CD4-positive, CD25-positive, alpha-beta regulatory T cell (primary cell): Measurements from ENCODE around the gene ATG5. TPM values are rescaled to one million over a fixed set of nuclear protein-coding genes. Genes with fewer than 3 reads are reported as not detected.

Experiments used
- ATAC-seq, 2 donors: fragments of 150-1000 bp; cut with Tn5 transposase; one replicate each; pipeline ENCODE4 v1.10.0; 2021; ENCODE audit warnings: low read depth in 2 of 2, moderate number of reproducible peaks in 2 of 2, moderate library complexity in 1 of 2
- DNase-seq, 3 donors: peaks; one replicate each; pipeline versions ENCODE4 v3.0.0 to v3.0.0-alpha.2; 2012 to 2022; ENCODE audit warnings: mixed read lengths in 1 of 3
- H3K27ac ChIP-seq: one replicate; pipeline ENCODE4 v1.7.0; 2013; ENCODE audit warnings: mild to moderate bottlenecking, low read length; ENCODE audit not compliant: insufficient read depth, poor library complexity, severe bottlenecking
- H3K27me3 ChIP-seq: one replicate; pipeline ENCODE4 v1.7.0; 2013; ENCODE audit warnings: low read length; ENCODE audit not compliant: control insufficient read depth, insufficient read depth
- H3K36me3 ChIP-seq: one replicate; pipeline ENCODE4 v1.7.0; 2013; ENCODE audit warnings: mild to moderate bottlenecking, low read length, moderate library complexity; ENCODE audit not compliant: control insufficient read depth, insufficient read depth
- H3K4me1 ChIP-seq: 2 replicates; pipeline ENCODE4 v1.7.0; 2013; ENCODE audit warnings: mild to moderate bottlenecking, low read length; ENCODE audit not compliant: insufficient read depth, control insufficient read depth, poor library complexity, severe bottlenecking
- H3K4me3 ChIP-seq: one replicate; pipeline ENCODE4 v1.7.0; 2013; ENCODE audit warnings: low read depth, mild to moderate bottlenecking, low read length, moderate library complexity
- H3K9me3 ChIP-seq, 2 experiments: 1 replicate in 1 of 2; 2 replicates in 1 of 2; pipeline ENCODE4 v1.7.0; 2013; ENCODE audit warnings: low read length in 2 of 2, mild to moderate bottlenecking in 1 of 2, moderate library complexity in 1 of 2; ENCODE audit not compliant: control insufficient read depth in 2 of 2
- H3K27ac Mint-ChIP-seq, 3 donors: one replicate each; pipeline ENCODE4 v1.8.0; 2020 to 2022; ENCODE audit warnings: mild to moderate bottlenecking in 3 of 3, mixed read lengths in 3 of 3, moderate library complexity in 2 of 3
- H3K27me3 Mint-ChIP-seq: one replicate; pipeline ENCODE4 v1.8.0; 2022; ENCODE audit warnings: mild to moderate bottlenecking, mixed read lengths
- H3K36me3 Mint-ChIP-seq: one replicate; pipeline ENCODE4 v1.8.0; 2020; ENCODE audit warnings: mixed read lengths
- H3K4me1 Mint-ChIP-seq, 4 donors: one replicate each; pipeline ENCODE4 v1.8.0; 2020 to 2022; ENCODE audit warnings: mixed read lengths in 4 of 4, mild to moderate bottlenecking in 1 of 4
- H3K4me3 Mint-ChIP-seq, 4 donors: one replicate each; pipeline ENCODE4 v1.8.0; 2020 to 2022; ENCODE audit warnings: mild to moderate bottlenecking in 4 of 4, mixed read lengths in 4 of 4, moderate library complexity in 3 of 4
- H3K9me3 Mint-ChIP-seq, 7 donors: one replicate each; pipeline ENCODE4 v1.8.0; 2020 to 2022; ENCODE audit warnings: mixed read lengths in 7 of 7, mild to moderate bottlenecking in 3 of 7, moderate library complexity in 2 of 7
- polyA plus RNA-seq, 4 donors: library from polyadenylated mRNA; unstranded; fragments of 300-500 nt; fragmentation: Illumina TruSeq; gene quantifications; one replicate each; pipeline ENCODE4 v1.2.3, GENCODE V29; 2021
- total RNA-seq: library from RNA; stranded (reverse); gene quantifications from one replicate; pipeline ENCODE4 v1.2.3, GENCODE V29; 2022

Gene ATG5
- total and polyA plus RNA-seq, 5 donors from 2014 or later: 35.1 to 49.6 (median 45.9) TPM

- H3K4me1 ChIP-seq: no peaks in the 10 kb centered on the region
- Mint-ChIP-seq H3K4me1 (peaks cover 26 to 56% (median 51%) of the 10 kb centered on the region in 4 donors), H3K9me3 (peaks cover 0 to 5% (median 0%) of the 10 kb centered on the region in 7 donors), H3K4me3 (no peak overlapping the region), H3K27me3 (no peaks in the 10 kb centered on the region), H3K27ac (no peak overlapping the region), H3K36me3 (peaks cover 30% of the 10 kb centered on the region)
- no peaks in the 10 kb centered on the region for H3K9me3 ChIP-seq
- no peak for DNase-seq
- H3K27me3 ChIP-seq: no peaks in the 10 kb centered on the region
- peaks cover 11% of the 10 kb centered on the region for H3K36me3 ChIP-seq
- no peak for ATAC-seq
- H3K4me3 ChIP-seq: no peak overlapping the region
- no peak overlapping the region for H3K27ac ChIP-seq
These were observed 42.1 kb downstream of the ATG5 start for GRCh38 chr6:106283481-106283880.

- DNase-seq (no peak), ATAC-seq (no peak)
- H3K4me1 Mint-ChIP-seq: peaks cover 26 to 53% (median 46%) of the 10 kb centered on the region in 4 donors
- Histone ChIP-seq H3K36me3 (peaks cover 18% of the 10 kb centered on the region), H3K9me3 (no peaks in the 10 kb centered on the region), H3K27ac (no peak overlapping the region), H3K27me3 (no peaks in the 10 kb centered on the region), H3K4me1 (no peaks in the 10 kb centered on the region), H3K4me3 (no peak overlapping the region)
- peaks cover 0 to 5% (median 0%) of the 10 kb centered on the region in 7 donors for H3K9me3 Mint-ChIP-seq
- H3K27ac Mint-ChIP-seq: no peak overlapping the region
- H3K4me3 Mint-ChIP-seq: no peak overlapping the region
- no peaks in the 10 kb centered on the region for H3K27me3 Mint-ChIP-seq
- peaks cover 25% of the 10 kb centered on the region for H3K36me3 Mint-ChIP-seq
These were observed 43.9 kb downstream of the ATG5 start for GRCh38 chr6:106281661-106282060.

DNA sequence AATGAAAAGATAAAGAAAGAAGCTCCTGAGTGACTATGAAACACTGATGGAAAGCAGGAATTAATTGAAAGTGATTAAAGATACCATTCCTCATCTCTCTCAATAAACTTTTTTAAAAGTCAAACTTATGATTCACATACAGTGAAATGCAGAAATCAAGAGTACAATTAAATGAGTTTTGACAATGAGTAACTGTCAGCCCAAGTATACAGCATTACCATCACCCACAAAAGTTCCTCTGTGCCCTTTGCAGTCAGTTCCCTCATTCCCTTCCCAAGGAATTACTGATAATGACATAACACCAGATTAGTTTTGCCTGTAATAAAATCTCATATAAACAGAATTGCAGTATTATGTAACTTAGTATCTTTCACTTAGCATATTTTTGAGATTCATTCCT is 44.5 kb downstream of the ATG5 start:
- Histone ChIP-seq H3K36me3 (peaks cover 18% of the 10 kb centered on the region), H3K27me3 (no peaks in the 10 kb centered on the region), H3K9me3 (no peaks in the 10 kb centered on the region), H3K4me3 (no peak overlapping the region), H3K27ac (no peak overlapping the region), H3K4me1 (no peaks in the 10 kb centered on the region)
- no peak for ATAC-seq
- Mint-ChIP-seq H3K27ac (peak overlapping the region in 1 of 3 donors; percentile 14), H3K4me1 (peaks cover 27 to 56% (median 46%) of the 10 kb centered on the region in 4 donors), H3K27me3 (no peaks in the 10 kb centered on the region), H3K36me3 (peaks cover 25% of the 10 kb centered on the region), H3K4me3 (no peak overlapping the region), H3K9me3 (peaks cover 0 to 3% (median 0%) of the 10 kb centered on the region in 7 donors)
- DNase-seq: no peak

DNA sequence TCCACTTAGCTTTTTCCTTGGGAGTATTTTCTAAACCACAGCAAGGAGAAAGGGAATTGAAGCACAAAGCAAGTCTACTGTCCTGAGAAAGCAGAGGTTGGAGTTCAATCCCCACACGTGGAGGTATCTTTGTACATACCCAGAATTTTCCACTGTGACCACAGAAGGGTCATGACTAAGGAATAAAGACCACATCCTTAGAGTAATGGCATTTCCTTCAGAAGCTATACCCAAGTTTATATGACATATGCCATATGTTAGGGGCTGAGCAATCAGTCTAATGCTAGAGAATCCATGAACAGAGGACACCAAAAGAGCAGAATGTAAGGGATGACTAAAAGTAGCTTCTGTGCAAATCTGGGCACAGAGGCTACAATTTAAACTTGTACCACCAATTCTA is 46.4 kb downstream of the ATG5 start:
- peaks cover 16% of the 10 kb centered on the region for H3K36me3 Mint-ChIP-seq
- H3K9me3 Mint-ChIP-seq: no peaks in the 10 kb centered on the region
- H3K4me1 ChIP-seq: no peaks in the 10 kb centered on the region
- H3K36me3 ChIP-seq: peaks cover 18% of the 10 kb centered on the region
- H3K27me3 ChIP-seq: no peaks in the 10 kb centered on the region
- no peaks in the 10 kb centered on the region for H3K9me3 ChIP-seq
- H3K4me1 Mint-ChIP-seq: peaks cover 27 to 61% (median 46%) of the 10 kb centered on the region in 4 donors
- H3K4me3 ChIP-seq: no peak overlapping the region
- ATAC-seq (no peak), DNase-seq (no peak)
- H3K27ac Mint-ChIP-seq: peak overlapping the region in 2 of 3 donors; percentile 1 to 16
- no peak overlapping the region for H3K4me3 Mint-ChIP-seq
- H3K27ac ChIP-seq: no peak overlapping the region
- H3K27me3 Mint-ChIP-seq: no peaks in the 10 kb centered on the region

DNA sequence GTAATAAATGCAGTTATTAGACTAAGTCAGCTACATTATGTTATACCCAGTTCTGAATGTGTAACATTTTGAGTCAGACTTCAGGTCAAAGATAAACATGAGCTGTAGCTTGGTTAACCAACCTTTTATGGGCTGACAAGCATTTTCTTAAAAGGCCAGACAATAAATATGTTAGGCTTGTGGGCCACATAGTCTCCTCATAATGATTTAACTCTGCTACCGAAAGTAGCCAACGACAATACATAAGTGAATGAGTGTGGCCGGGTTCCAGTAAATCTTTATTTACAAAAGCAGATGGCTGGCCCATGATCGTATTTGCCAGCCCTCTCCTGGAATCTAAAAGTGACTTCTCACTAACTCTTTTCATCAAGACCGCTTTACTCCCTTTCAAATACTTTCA is 49.9 kb downstream of the ATG5 start:
- no peak for DNase-seq
- no peak overlapping the region for H3K4me3 ChIP-seq
- Mint-ChIP-seq H3K4me1 (peaks cover 11 to 40% (median 27%) of the 10 kb centered on the region in 4 donors), H3K9me3 (no peaks in the 10 kb centered on the region), H3K36me3 (peaks cover 16% of the 10 kb centered on the region), H3K27me3 (no peaks in the 10 kb centered on the region), H3K27ac (no peak overlapping the region), H3K4me3 (no peak overlapping the region)
- H3K4me1 ChIP-seq: peaks cover 21% of the 10 kb centered on the region
- no peak overlapping the region for H3K27ac ChIP-seq
- ATAC-seq: no peak
- H3K27me3 ChIP-seq: no peaks in the 10 kb centered on the region
- H3K36me3 ChIP-seq: peaks cover 14% of the 10 kb centered on the region
- no peaks in the 10 kb centered on the region for H3K9me3 ChIP-seq

- H3K36me3 ChIP-seq: peaks cover 4% of the 10 kb centered on the region
- no peaks in the 10 kb centered on the region for H3K27me3 Mint-ChIP-seq
- H3K27ac Mint-ChIP-seq: no peak overlapping the region
- H3K27ac ChIP-seq: peak overlapping the region; percentile 30
- peak overlapping the region; percentile 58 for H3K4me3 ChIP-seq
- no peaks in the 10 kb centered on the region for H3K27me3 ChIP-seq
- peaks cover 0 to 3% (median 0%) of the 10 kb centered on the region in 7 donors for H3K9me3 Mint-ChIP-seq
- H3K4me1 Mint-ChIP-seq: peaks cover 14 to 28% (median 21%) of the 10 kb centered on the region in 4 donors
- peaks cover 11% of the 10 kb centered on the region for H3K36me3 Mint-ChIP-seq
- DNase-seq (peak in 1 of 3 donors; percentile 70), ATAC-seq (peak; percentile 39 to 62)
- peak overlapping the region in 1 of 4 donors; percentile 56 for H3K4me3 Mint-ChIP-seq
- H3K4me1 ChIP-seq: peaks cover 21% of the 10 kb centered on the region
- H3K9me3 ChIP-seq: peaks cover 0 to 2% of the 10 kb centered on the region in 2 experiments
These were observed 52.5 kb downstream of the ATG5 start for GRCh38 chr6:106273087-106273486.

DNA sequence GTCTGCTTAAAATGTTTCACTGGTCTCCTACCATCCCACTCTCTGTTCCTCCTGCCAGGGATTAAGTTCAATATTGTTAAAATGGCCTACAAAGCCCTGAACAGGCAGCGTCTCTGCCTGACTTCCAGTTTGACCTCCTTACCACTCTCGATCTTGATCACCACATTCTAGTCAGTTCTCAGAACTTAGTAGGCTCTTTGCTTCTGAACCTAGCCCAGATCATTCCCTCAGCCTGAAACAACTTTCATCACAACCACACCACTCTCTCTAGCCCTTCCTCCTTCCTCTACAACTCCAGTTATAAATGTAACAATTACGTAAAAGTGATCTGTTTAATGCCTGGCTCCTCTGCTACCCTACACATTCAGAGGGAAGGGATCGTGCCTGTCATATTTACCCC is 53.3 kb downstream of the ATG5 start:
- DNase-seq (no peak), ATAC-seq (no peak)
- Histone ChIP-seq H3K4me1 (peaks cover 21% of the 10 kb centered on the region), H3K27ac (peak overlapping the region; percentile 30), H3K9me3 (peaks cover 0 to 5% of the 10 kb centered on the region in 2 experiments), H3K27me3 (no peaks in the 10 kb centered on the region), H3K36me3 (peaks cover 2% of the 10 kb centered on the region), H3K4me3 (peak overlapping the region; percentile 58)
- Mint-ChIP-seq H3K4me3 (no peak overlapping the region), H3K27ac (no peak overlapping the region), H3K27me3 (no peaks in the 10 kb centered on the region), H3K36me3 (peaks cover 16% of the 10 kb centered on the region), H3K9me3 (peaks cover 0 to 3% (median 0%) of the 10 kb centered on the region in 7 donors), H3K4me1 (peaks cover 19 to 35% (median 28%) of the 10 kb centered on the region in 4 donors)

DNA sequence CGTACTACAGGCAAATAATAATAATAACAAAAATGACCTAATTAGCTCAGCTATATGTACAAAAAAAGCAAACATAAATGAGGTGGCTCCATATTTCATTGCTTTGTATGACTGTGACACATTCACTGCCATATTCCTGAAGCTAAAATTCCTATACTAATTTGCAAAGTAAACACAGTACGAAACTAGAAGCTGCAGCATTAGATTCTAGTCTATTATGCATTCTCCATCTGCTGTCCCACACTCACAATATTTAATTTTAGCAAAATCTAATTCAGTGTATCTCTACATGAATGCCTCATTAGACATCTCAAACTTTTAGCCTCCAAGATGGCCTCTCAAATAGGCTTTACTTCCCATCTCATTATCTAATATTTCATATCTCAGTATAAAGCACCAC is 55.1 kb downstream of the ATG5 start:
- H3K4me3 ChIP-seq: no peak overlapping the region
- ATAC-seq (no peak), DNase-seq (no peak)
- H3K9me3 ChIP-seq: peaks cover 0 to 8% of the 10 kb centered on the region in 2 experiments
- Mint-ChIP-seq H3K9me3 (peaks cover 0 to 13% (median 1%) of the 10 kb centered on the region in 7 donors), H3K4me3 (no peak overlapping the region), H3K36me3 (peaks cover 26% of the 10 kb centered on the region), H3K27ac (no peak overlapping the region), H3K4me1 (peaks cover 24 to 43% (median 33%) of the 10 kb centered on the region in 4 donors), H3K27me3 (no peaks in the 10 kb centered on the region)
- H3K27ac ChIP-seq: no peak overlapping the region
- H3K36me3 ChIP-seq: peaks cover 2% of the 10 kb centered on the region
- H3K4me1 ChIP-seq: peaks cover 21% of the 10 kb centered on the region
- H3K27me3 ChIP-seq: no peaks in the 10 kb centered on the region
